ENCODE data around the gene DLGAP5. TPM values are rescaled to one million over a fixed set of nuclear protein-coding genes. Genes with fewer than 3 reads are reported as not detected.

The DLGAP5 gene
- total and polyA plus RNA-seq, 4 donors = 0.13 to 1.1 (median 0.63) TPM; not detected in 1

DNA sequence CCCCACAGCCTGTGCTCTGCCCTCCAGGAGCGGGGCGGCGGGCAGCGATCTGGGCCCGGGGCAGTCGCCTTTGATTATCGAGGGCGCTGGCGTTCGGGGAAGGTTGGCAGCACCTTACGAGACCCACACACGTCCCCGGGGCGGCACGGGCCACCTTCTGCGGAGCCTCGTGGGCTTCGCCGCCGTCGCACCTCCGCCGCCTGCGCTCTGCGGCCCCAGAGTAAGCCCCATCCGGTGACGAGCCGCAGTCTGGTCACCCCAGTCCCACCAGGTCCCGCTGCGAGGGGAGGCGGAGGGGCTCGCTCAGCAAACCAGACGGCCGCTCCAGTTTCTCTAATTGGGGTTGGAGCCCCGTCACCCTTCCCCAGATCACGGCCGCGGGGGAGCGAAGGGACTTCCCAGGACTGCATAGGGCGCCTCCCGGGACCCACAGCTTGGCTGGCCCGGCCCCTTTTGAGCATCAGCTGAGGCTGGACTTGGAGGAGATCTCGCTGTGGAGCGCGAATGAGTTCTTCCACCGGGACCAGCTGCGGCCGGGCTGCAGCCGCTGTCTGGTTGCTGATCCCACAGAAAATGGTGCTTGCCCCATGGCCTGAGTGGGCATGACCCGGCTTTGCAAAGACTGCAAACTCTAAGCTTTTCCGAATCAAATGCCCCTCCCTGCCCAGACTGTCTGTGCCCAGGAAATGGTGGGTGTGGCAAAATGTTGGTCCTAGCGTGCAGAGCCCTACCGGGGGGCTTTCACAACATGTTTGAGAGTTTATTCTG lies 61.8 kb downstream of the DLGAP5 start:
- Histone ChIP-seq H3K27ac (ENCODE audit: low read depth in 1 of 2, low read length in 2 of 2) (peak overlapping the region; percentile 68 to 72), H3K27me3 (ENCODE audit: control insufficient read depth in 1 of 2, insufficient read depth in 2 of 2, low read length in 1 of 2) (peaks cover 0 to 1% of the 10 kb centered on the region in 2 donors), H3K9me3 (ENCODE audit: control insufficient read depth, low read length) (no peaks in the 10 kb centered on the region), H3K36me3 (ENCODE audit: control insufficient read depth in 1 of 2, insufficient read depth in 2 of 2, low read length in 1 of 2) (no peaks in the 10 kb centered on the region), H3K4me1 (ENCODE audit: control insufficient read depth in 1 of 2, insufficient read depth in 2 of 2, low read length in 2 of 2) (no peaks in the 10 kb centered on the region), H3K4me3 (ENCODE audit: low read length in 2 of 2) (peak overlapping the region; percentile 45 to 87)
- intact Hi-C loops (cut with DNase I) = loop anchor here (5.0 kb wide), 1 partner anchor 37 kb away; no protein-coding TSS in a partner anchor
- DNase-seq (peak; percentile 88 to 91), ATAC-seq (ENCODE audit: low FRiP score) (peak; percentile 86)
- WGBS, 2 donors = 0% methylated on average over 46 to 53 of the region's 53 CpGs

DNA sequence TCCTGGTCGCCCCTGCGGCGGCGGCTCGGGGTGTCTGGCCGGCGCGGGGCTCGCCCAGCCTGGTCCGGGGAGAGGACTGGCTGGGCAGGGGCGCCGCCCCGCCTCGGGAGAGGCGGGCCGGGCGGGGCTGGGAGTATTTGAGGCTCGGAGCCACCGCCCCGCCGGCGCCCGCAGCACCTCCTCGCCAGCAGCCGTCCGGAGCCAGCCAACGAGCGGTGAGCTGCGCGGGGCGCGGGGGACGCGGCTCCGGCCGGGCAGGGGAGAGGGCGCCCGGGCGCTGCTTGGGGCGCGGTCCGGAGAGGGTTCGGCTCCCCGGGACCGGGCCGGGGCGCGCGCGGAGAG lies 62.3 kb downstream of the DLGAP5 start, which contains the start of gene LGALS3:
Gene LGALS3 (plus strand): TSS at position 167 of the 342 bp plus-strand sequence. CDS start 8,122 bp downstream, outside the sequence.
- H3K4me1 ChIP-seq (ENCODE audit: control insufficient read depth in 1 of 2, insufficient read depth in 2 of 2, low read length in 2 of 2) = no peaks in the 10 kb centered on the region
- peak; percentile 85 to 91 for DNase-seq
- H3K9me3 ChIP-seq (ENCODE audit: control insufficient read depth, low read length) = no peaks in the 10 kb centered on the region
- intact Hi-C loops (cut with DNase I) = no loop called here
- peak; percentile 89 for ATAC-seq (ENCODE audit: low FRiP score)
- peak within 1 kb of the TSS; percentile 45 to 87 for H3K4me3 ChIP-seq (ENCODE audit: low read length in 2 of 2)
- 0 to 1% methylated on average over 10 to 50 of the region's 50 CpGs for WGBS, 2 donors
- peak within 1 kb of the TSS; percentile 68 to 72 for H3K27ac ChIP-seq (ENCODE audit: low read depth in 1 of 2, low read length in 2 of 2)
- no peaks in the 10 kb centered on the region for H3K36me3 ChIP-seq (ENCODE audit: control insufficient read depth in 1 of 2, insufficient read depth in 2 of 2, low read length in 1 of 2)
- H3K27me3 ChIP-seq (ENCODE audit: control insufficient read depth in 1 of 2, insufficient read depth in 2 of 2, low read length in 1 of 2) = peaks cover 0 to 1% of the 10 kb centered on the region in 2 donors

DNA sequence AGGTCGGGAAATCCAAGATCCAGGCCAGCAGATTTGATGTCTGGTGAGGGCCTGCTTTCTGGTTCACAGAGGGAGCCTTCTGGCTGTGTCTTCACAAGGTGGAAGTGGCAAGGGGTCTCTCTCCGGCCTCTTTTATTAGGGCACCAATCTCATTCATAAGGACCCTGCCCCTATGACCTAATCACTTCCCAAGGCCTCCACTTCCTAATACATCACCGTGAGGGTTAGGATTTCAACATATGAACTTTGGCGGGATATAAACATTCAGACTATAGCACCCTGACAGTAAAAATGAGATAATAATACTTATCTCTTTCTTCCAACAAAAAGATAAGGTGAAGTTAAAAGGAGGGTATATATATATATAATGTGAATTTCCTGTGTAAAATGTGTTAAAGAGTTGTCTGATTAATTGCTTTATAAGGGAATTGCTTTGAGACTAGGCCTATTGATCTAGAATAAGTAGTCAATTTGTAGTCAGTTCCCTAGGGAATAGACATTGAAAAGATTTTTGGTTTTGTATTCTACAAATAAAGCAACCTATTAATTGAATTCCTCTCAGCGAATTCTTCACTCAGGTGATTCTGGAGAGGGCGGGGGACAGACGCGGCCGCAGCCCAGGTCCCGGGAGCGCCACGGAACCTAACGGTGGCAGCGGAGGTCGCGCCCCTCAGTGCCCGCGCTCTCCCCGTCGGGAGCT lies 62.8 kb downstream of the DLGAP5 start:
- no peaks in the 10 kb centered on the region for H3K4me1 ChIP-seq (ENCODE audit: control insufficient read depth in 1 of 2, insufficient read depth in 2 of 2, low read length in 2 of 2)
- ATAC-seq (ENCODE audit: low FRiP score) (no peak), DNase-seq (no peak)
- peaks cover 0 to 1% of the 10 kb centered on the region in 2 donors for H3K27me3 ChIP-seq (ENCODE audit: control insufficient read depth in 1 of 2, insufficient read depth in 2 of 2, low read length in 1 of 2)
- no peaks in the 10 kb centered on the region for H3K9me3 ChIP-seq (ENCODE audit: control insufficient read depth, low read length)
- H3K36me3 ChIP-seq (ENCODE audit: control insufficient read depth in 1 of 2, insufficient read depth in 2 of 2, low read length in 1 of 2) = no peaks in the 10 kb centered on the region
- 21 to 22% methylated on average over 20 of the region's 20 CpGs for WGBS, 2 donors
- intact Hi-C loops (cut with DNase I) = no loop called here
- H3K4me3 ChIP-seq (ENCODE audit: low read length in 2 of 2) = peak overlapping the region; percentile 45 to 87
- peak overlapping the region; percentile 46 to 68 for H3K27ac ChIP-seq (ENCODE audit: low read depth in 1 of 2, low read length in 2 of 2)

DNA sequence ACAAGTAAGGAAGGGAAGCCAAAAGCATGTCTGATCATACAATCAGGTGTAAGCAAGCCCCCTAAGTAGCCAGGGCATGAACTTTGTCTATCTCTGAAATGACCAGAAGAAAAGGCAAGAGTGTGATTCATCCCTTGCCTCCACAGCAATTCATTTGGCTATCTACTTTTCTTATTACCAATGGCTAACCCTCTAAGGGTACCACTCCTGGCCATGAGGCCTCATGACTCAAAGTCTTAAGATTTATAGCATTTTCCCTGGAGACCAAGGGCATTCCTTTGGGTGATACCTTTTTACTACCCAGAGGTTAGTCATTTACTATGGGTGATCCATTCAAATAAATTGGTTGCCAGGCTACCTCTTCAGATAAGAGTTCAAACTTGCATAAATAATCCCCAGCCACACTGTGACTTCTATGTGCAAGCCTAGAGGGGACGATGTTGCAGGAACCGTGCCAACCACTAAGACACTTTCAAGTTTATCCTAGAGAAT lies 63.9 kb downstream of the DLGAP5 start:
- WGBS, 2 donors = 81 to 82% methylated on average over 2 of the region's 2 CpGs
- H3K4me3 ChIP-seq (ENCODE audit: low read length in 2 of 2) = no peak overlapping the region

DNA sequence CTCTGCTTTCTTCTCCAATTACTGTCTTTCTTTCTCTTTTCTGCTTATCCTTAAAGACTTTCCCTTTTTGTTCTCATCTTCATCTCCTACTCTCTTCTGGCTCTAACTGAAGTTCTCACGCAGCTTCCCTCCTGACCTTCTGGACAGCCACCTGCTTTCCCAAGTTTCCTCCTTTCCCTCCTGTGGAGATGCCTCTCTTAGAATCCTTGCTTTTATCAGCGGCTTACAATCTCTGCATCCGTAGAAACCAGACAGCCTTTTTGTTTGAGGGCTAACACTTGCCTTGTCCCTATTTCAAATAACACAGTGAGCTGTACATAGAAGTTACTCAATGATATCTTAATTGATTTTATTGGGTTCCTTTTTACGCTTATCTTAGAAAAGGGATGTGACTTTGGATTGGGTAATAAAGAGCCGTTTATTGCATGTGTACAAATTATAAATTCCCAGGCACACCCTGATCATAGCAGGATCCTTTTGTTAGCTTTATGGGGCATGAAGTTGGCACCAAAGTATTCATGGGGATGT lies 64.4 kb downstream of the DLGAP5 start:
- Histone ChIP-seq H3K4me3 (ENCODE audit: low read length in 2 of 2) (no peak overlapping the region), H3K9me3 (ENCODE audit: control insufficient read depth, low read length) (no peaks in the 10 kb centered on the region), H3K27me3 (ENCODE audit: control insufficient read depth in 1 of 2, insufficient read depth in 2 of 2, low read length in 1 of 2) (peaks cover 0 to 1% of the 10 kb centered on the region in 2 donors), H3K27ac (ENCODE audit: low read depth in 1 of 2, low read length in 2 of 2) (no peak overlapping the region), H3K36me3 (ENCODE audit: control insufficient read depth in 1 of 2, insufficient read depth in 2 of 2, low read length in 1 of 2) (no peaks in the 10 kb centered on the region), H3K4me1 (ENCODE audit: control insufficient read depth in 1 of 2, insufficient read depth in 2 of 2, low read length in 2 of 2) (no peaks in the 10 kb centered on the region)
- 90 to 94% methylated on average over 5 of the region's 5 CpGs for WGBS, 2 donors
- intact Hi-C loops (cut with DNase I) = no loop called here
- ATAC-seq (ENCODE audit: low FRiP score) (no peak), DNase-seq (no peak)

More for the DNA sequence above, 63.9 kb downstream of the DLGAP5 start:
- intact Hi-C loops (cut with DNase I) = no loop called here
- no peak for ATAC-seq (ENCODE audit: low FRiP score)
- H3K4me1 ChIP-seq (ENCODE audit: control insufficient read depth in 1 of 2, insufficient read depth in 2 of 2, low read length in 2 of 2) = no peaks in the 10 kb centered on the region
- H3K36me3 ChIP-seq (ENCODE audit: control insufficient read depth in 1 of 2, insufficient read depth in 2 of 2, low read length in 1 of 2) = no peaks in the 10 kb centered on the region
- no peaks in the 10 kb centered on the region for H3K9me3 ChIP-seq (ENCODE audit: control insufficient read depth, low read length)
- H3K27ac ChIP-seq (ENCODE audit: low read depth in 1 of 2, low read length in 2 of 2) = no peak overlapping the region
- DNase-seq = no peak
- H3K27me3 ChIP-seq (ENCODE audit: control insufficient read depth in 1 of 2, insufficient read depth in 2 of 2, low read length in 1 of 2) = peaks cover 0 to 1% of the 10 kb centered on the region in 2 donors

DNA sequence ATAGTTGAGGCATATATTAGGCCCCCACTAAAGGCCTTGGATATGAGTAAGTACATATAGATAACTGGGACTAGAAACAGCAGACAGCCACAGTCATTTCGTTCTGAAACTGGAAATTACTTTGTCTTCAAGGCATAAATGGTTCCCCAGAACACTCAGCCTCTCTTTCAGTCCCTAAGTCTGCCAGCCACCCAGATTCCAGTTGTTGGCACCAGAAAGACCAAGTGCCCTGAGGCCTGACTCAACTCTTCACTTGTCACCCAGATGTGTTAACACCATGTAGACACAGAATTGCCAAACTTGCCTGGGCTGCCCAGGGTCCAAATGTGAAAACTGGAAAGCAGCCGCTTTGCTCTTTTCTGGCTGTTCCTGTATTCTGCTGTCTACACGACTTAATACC lies 65.4 kb downstream of the DLGAP5 start:
- no peaks in the 10 kb centered on the region for H3K4me1 ChIP-seq (ENCODE audit: control insufficient read depth in 1 of 2, insufficient read depth in 2 of 2, low read length in 2 of 2)
- H3K9me3 ChIP-seq (ENCODE audit: control insufficient read depth, low read length) = no peaks in the 10 kb centered on the region
- ATAC-seq (ENCODE audit: low FRiP score) (no peak), DNase-seq (no peak)
- H3K27me3 ChIP-seq (ENCODE audit: control insufficient read depth in 1 of 2, insufficient read depth in 2 of 2, low read length in 1 of 2) = peaks cover 0 to 1% of the 10 kb centered on the region in 2 donors
- H3K4me3 ChIP-seq (ENCODE audit: low read length in 2 of 2) = no peak overlapping the region
- no peaks in the 10 kb centered on the region for H3K36me3 ChIP-seq (ENCODE audit: control insufficient read depth in 1 of 2, insufficient read depth in 2 of 2, low read length in 1 of 2)
- 30 to 35% methylated on average over 3 of the region's 3 CpGs for WGBS, 2 donors
- H3K27ac ChIP-seq (ENCODE audit: low read depth in 1 of 2, low read length in 2 of 2) = no peak overlapping the region
- intact Hi-C loops (cut with DNase I) = no loop called here

DNA sequence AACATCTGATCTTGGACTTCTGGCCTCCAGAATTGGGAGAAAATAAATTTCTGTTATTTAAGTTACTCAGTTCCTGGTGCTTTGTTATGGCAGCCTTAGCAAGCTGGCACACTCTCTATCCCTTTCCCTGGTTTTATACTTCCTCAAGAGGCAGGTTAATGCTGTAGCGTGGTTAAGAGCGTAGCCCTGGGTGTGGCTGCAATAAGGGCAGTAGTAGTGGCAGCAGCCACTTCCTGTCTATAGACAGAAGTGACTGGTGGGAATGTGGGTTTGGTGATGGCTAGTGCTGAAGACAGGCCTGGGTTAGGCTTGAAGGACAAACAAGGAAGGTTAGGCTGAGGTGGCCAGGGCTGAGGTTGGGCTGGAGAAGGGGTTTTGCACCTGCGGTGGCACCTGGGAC lies 66.0 kb downstream of the DLGAP5 start:
- WGBS, 2 donors = 92 to 95% methylated on average over 3 of the region's 3 CpGs
- H3K4me3 ChIP-seq (ENCODE audit: low read length in 2 of 2) = no peak overlapping the region
- no peaks in the 10 kb centered on the region for H3K9me3 ChIP-seq (ENCODE audit: control insufficient read depth, low read length)
- H3K27ac ChIP-seq (ENCODE audit: low read depth in 1 of 2, low read length in 2 of 2) = no peak overlapping the region
- ATAC-seq (ENCODE audit: low FRiP score) = no peak
- no peaks in the 10 kb centered on the region for H3K36me3 ChIP-seq (ENCODE audit: control insufficient read depth in 1 of 2, insufficient read depth in 2 of 2, low read length in 1 of 2)
- DNase-seq = peak in 1 of 2 donors; percentile 65
- intact Hi-C loops (cut with DNase I) = no loop called here
- peaks cover 0 to 1% of the 10 kb centered on the region in 2 donors for H3K27me3 ChIP-seq (ENCODE audit: control insufficient read depth in 1 of 2, insufficient read depth in 2 of 2, low read length in 1 of 2)
- no peaks in the 10 kb centered on the region for H3K4me1 ChIP-seq (ENCODE audit: control insufficient read depth in 1 of 2, insufficient read depth in 2 of 2, low read length in 2 of 2)

DNA sequence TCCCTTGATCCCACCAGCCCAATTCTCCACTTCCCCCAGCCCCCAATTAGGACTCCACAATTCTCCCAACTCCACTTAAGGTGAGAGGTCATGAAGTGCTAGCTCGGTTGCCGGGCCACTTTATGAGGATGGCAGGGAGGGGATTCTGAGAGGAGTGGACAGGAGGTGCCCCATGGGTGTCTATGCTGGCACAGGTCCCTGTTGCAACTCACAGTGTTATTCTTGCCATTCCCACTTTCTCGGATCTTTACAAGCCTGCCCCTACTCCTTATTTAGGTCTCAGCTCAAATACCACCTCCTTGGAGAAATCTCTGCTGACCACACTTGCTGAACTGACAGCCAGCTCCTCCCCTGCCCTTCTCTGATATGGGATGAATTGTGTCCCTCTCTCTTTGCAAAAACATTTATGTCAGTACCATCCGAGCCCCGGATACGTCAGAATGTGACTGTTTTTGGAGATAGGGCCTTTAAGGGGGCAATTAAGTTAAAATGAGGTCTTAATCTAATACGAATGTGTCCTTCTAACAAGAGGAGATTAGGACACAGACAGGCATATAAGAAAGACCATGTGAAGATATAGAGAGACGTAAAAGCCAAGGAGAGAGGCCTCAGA lies 66.5 kb downstream of the DLGAP5 start:
- no peaks in the 10 kb centered on the region for H3K9me3 ChIP-seq (ENCODE audit: control insufficient read depth, low read length)
- no peaks in the 10 kb centered on the region for H3K4me1 ChIP-seq (ENCODE audit: control insufficient read depth in 1 of 2, insufficient read depth in 2 of 2, low read length in 2 of 2)
- H3K27me3 ChIP-seq (ENCODE audit: control insufficient read depth in 1 of 2, insufficient read depth in 2 of 2, low read length in 1 of 2) = peaks cover 0 to 1% of the 10 kb centered on the region in 2 donors
- H3K27ac ChIP-seq (ENCODE audit: low read depth in 1 of 2, low read length in 2 of 2) = no peak overlapping the region
- intact Hi-C loops (cut with DNase I) = no loop called here
- ATAC-seq (ENCODE audit: low FRiP score) (no peak), DNase-seq (no peak)
- no peak overlapping the region for H3K4me3 ChIP-seq (ENCODE audit: low read length in 2 of 2)
- 92 to 93% methylated on average over 8 of the region's 8 CpGs for WGBS, 2 donors
- H3K36me3 ChIP-seq (ENCODE audit: control insufficient read depth in 1 of 2, insufficient read depth in 2 of 2, low read length in 1 of 2) = no peaks in the 10 kb centered on the region
